HCT116 (cell line): Measurements from ENCODE around the gene RAPGEF6.

Source experiments
- CTCF ChIP-seq, 3 experiments: fragments of 200-600 bp in 1 of 3; sonication (generic) in 1 of 3; IDR thresholded peaks in 2 of 3; conservative IDR thresholded peaks in 1 of 3; 2 replicates each; pipeline ENCODE4 v1.5.1; 2012 to 2017; ENCODE audit warnings: low read depth in 2 of 3, low read length in 2 of 3, antibody characterized with exemption in 1 of 3, borderline replicate concordance in 1 of 3, control low read depth in 1 of 3, mild to moderate bottlenecking in 1 of 3, mixed read lengths in 1 of 3, mixed run types in 1 of 3, moderate library complexity in 1 of 3; ENCODE audit not compliant: insufficient read depth in 1 of 3
- JUND ChIP-seq: IDR thresholded peaks from 2 replicates; pipeline ENCODE4 v1.6.1; 2012
- YY1 ChIP-seq: IDR thresholded peaks from 2 replicates; pipeline ENCODE4 v1.6.1; 2011; ENCODE audit warnings: low read length, low read depth, moderate library complexity, mild to moderate bottlenecking; ENCODE audit not compliant: insufficient replicate concordance; ENCODE audit errors: extremely low read depth

GRCh38 chr5:131536850-131537448 is 98.1 kb downstream of the RAPGEF6 start:
- no peak for TF ChIP-seq YY1
- TF ChIP-seq CTCF (IDR thresholded peaks at IDR 0.05 in 2 of 3, conservative IDR thresholded peaks at IDR 0.05 in 1 of 3; ENCODE audit: borderline replicate concordance in 1 of 3, insufficient read depth in 1 of 3, low read depth in 2 of 3, low read length in 2 of 3) = no peak
- TF ChIP-seq JUND = no peak
